Measurements from ENCODE around the gene FAIM. TPM values are rescaled to one million over a fixed set of nuclear protein-coding genes. Genes with fewer than 3 reads are reported as not detected.
"Not testable (repeated sequence)": the region's sequence is repeated elsewhere in the genome, so short reads cannot be mapped to it uniquely, and the experiment has no call there.

Gene FAIM
- total RNA-seq, 1 donor from 2014 or later = 11.0 TPM

GRCh38 chr3:138598534-138598933 lies 10.0 kb upstream of the FAIM start:
- H3K27me3 Mint-ChIP-seq = no peaks in the 10 kb centered on the region
- H3K4me3 Mint-ChIP-seq = no peak overlapping the region
- H3K36me3 Mint-ChIP-seq = no peaks in the 10 kb centered on the region
- no peak for TF ChIP-seq CTCF (conservative IDR thresholded peaks at IDR 0.05)
- H3K9me3 Mint-ChIP-seq = peaks cover 5% of the 10 kb centered on the region
- no peak overlapping the region for H3K27ac Mint-ChIP-seq
- H3K4me1 Mint-ChIP-seq (ENCODE audit: unreplicated experiment) = no peaks in the 10 kb centered on the region
- no peak for DNase-seq (ENCODE audit: extremely low spot score, unreplicated experiment)

- no peak for TF ChIP-seq CTCF (conservative IDR thresholded peaks at IDR 0.05)
- Mint-ChIP-seq H3K27me3 (no peaks in the 10 kb centered on the region), H3K27ac (no peak overlapping the region), H3K36me3 (no peaks in the 10 kb centered on the region), H3K4me3 (no peak overlapping the region), H3K4me1 (ENCODE audit: unreplicated experiment) (no peaks in the 10 kb centered on the region), H3K9me3 (peaks cover 5% of the 10 kb centered on the region)
- no peak for DNase-seq (ENCODE audit: extremely low spot score, unreplicated experiment)
Measured at GRCh38 chr3:138600100-138600745, 8.3 kb upstream of the FAIM start.

GRCh38 chr3:138601661-138602060 lies 6.9 kb upstream of the FAIM start:
- H3K4me3 Mint-ChIP-seq; DNase-seq (ENCODE audit: extremely low spot score, unreplicated experiment); H3K27ac Mint-ChIP-seq; H3K36me3 Mint-ChIP-seq; H3K4me1 Mint-ChIP-seq (ENCODE audit: unreplicated experiment); H3K9me3 Mint-ChIP-seq; H3K27me3 Mint-ChIP-seq: not testable (repeated sequence)

DNA sequence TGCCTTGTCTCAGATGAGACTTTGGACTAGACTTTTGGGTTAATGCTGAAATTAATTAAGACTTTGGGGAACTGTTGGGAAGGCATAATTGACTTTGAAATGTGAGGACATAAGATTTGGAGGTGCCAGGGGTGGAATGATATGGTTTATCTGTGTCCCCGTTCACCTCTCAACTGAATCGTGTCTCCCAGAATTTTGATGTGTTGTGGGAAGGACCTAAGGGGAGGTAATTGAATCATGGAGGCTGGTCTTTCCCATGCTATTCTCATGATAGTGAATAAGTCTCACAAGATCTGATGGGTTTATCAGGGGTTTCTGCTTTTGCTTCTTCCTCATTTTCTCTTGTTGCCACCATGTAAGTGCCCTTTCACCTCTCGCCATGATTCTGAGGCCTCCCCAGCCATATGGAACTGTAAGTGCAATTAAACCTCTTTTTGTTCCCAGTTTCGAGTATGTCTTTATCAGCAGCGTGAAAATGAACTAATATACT lies 4.4 kb upstream of the FAIM start:
- H3K36me3 Mint-ChIP-seq; H3K4me1 Mint-ChIP-seq (ENCODE audit: unreplicated experiment); DNase-seq (ENCODE audit: extremely low spot score, unreplicated experiment); H3K4me3 Mint-ChIP-seq; H3K9me3 Mint-ChIP-seq; H3K27ac Mint-ChIP-seq; H3K27me3 Mint-ChIP-seq: not testable (repeated sequence)

DNA sequence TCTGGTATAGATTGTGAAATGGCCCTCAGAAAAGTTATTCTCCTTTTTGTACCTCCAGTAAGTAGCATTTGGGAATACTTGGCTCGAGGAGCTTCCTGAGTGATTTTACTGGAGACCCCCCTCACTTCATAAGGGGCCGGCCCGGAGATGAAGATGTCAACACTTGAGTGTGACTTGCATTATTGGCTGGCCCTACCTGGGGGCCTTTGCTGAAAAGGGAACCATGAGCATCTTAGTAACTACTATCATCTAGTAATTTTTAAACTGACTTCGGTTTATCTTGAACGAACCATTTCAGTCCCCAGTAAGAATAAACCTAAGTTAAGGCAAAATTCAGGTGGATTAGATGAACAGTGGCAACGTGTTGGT lies 1.3 kb downstream of the FAIM start:
- Mint-ChIP-seq H3K4me1 (ENCODE audit: unreplicated experiment) (peaks cover 25% of the 10 kb centered on the region), H3K36me3 (peaks cover 16% of the 10 kb centered on the region), H3K9me3 (no peaks in the 10 kb centered on the region), H3K27ac (peak overlapping the region; percentile 88), H3K4me3 (peak overlapping the region; percentile 88), H3K27me3 (peaks cover 5% of the 10 kb centered on the region)
- no peak for DNase-seq (ENCODE audit: extremely low spot score, unreplicated experiment)
- no peak for TF ChIP-seq CTCF (conservative IDR thresholded peaks at IDR 0.05)

DNA sequence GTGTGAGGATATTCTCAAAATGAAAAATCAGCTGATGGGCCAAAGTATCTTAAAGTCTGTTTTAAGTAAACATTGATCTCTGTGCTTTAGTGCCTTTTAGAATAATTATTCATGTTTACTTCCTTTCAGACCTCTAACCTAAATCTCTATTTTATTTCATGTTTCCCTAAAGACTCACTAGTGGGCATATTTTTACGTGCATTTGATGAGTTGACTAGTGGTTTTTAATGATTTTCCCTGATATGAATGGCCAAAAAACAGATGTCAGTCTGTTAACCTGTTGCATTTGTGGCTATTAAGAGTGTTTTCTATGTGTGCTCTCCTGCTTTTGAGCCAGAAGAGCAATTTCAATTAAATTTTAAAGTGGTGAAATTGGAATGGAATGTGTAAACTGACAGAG lies 6.9 kb downstream of the FAIM start:
- DNase-seq (ENCODE audit: extremely low spot score, unreplicated experiment) = no peak
- peaks cover 11% of the 10 kb centered on the region for H3K36me3 Mint-ChIP-seq
- no peak for TF ChIP-seq CTCF (conservative IDR thresholded peaks at IDR 0.05)
- no peak overlapping the region for H3K4me3 Mint-ChIP-seq
- no peaks in the 10 kb centered on the region for H3K27me3 Mint-ChIP-seq
- H3K9me3 Mint-ChIP-seq = no peaks in the 10 kb centered on the region
- peaks cover 19% of the 10 kb centered on the region for H3K4me1 Mint-ChIP-seq (ENCODE audit: unreplicated experiment)
- no peak overlapping the region for H3K27ac Mint-ChIP-seq

DNA sequence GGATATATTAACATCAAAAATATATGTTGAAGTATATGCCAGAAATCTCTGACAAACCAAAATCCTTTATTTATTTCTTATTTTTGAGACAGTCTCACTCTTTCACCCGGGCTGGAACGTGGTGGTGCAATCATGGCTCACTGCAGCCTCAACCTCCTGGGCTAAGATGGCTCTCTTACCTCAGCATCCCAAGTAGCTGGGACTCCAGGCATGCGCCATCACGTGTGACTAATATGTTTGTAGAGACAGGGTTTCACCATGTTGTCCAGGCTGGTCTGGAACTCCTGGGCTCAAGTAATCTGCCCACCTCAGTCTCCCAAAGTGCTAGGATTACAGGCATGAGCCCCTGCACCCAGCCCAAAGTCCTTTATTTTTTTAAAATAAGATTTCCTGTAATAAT lies 11.9 kb downstream of the FAIM start:
- Mint-ChIP-seq H3K36me3 (peaks cover 5% of the 10 kb centered on the region), H3K27me3 (no peaks in the 10 kb centered on the region), H3K9me3 (no peaks in the 10 kb centered on the region), H3K27ac (no peak overlapping the region), H3K4me3 (no peak overlapping the region), H3K4me1 (ENCODE audit: unreplicated experiment) (peaks cover 4% of the 10 kb centered on the region)
- TF ChIP-seq CTCF (conservative IDR thresholded peaks at IDR 0.05) = no peak
- DNase-seq (ENCODE audit: extremely low spot score, unreplicated experiment) = no peak
